BE2C (cell line): ENCODE results near the gene E2F8. TPM values are rescaled to one million over a fixed set of nuclear protein-coding genes. Genes with fewer than 3 reads are reported as not detected.

Experiments
- DNase-seq: peaks from one replicate; pipeline ENCODE4 v3.0.0-alpha.2; 2020
- H3K27me3 ChIP-seq: fragments of 250-450 bp; sonication (Bioruptor Pico); 2 replicates; pipeline ENCODE4 v1.5.1; 2020; ENCODE audit warnings: mild to moderate bottlenecking
- H3K36me3 ChIP-seq: fragments of 250-450 bp; sonication (Bioruptor Pico); 2 replicates; pipeline ENCODE4 v1.5.1; 2020; ENCODE audit warnings: mild to moderate bottlenecking
- H3K4me1 ChIP-seq: fragments of 250-450 bp; sonication (Bioruptor Pico); 2 replicates; pipeline ENCODE4 v1.5.1; 2020
- H3K4me3 ChIP-seq: 2 replicates; pipeline ENCODE4 v1.5.1; 2011; ENCODE audit warnings: low read depth, low read length
- H3K9me3 ChIP-seq: fragments of 250-450 bp; sonication (Bioruptor Pico); 2 replicates; pipeline ENCODE4 v1.5.1; 2020
- polyA plus RNA-seq: library from polyadenylated mRNA; unstranded; fragments of >200 nt; gene quantifications from one replicate; pipeline ENCODE4 v1.2.1, GENCODE V29; 2012; ENCODE audit warnings: low read depth, missing spikeins; ENCODE audit not compliant: insufficient read length, insufficient read depth
- TF ChIP-seq, protein P1 (sequence below): IDR thresholded peaks from 2 replicates; pipeline ENCODE4 v1.5.1; 2012; ENCODE audit warnings: mild to moderate bottlenecking, low read depth, low read length

E2F8 gene, protein sequence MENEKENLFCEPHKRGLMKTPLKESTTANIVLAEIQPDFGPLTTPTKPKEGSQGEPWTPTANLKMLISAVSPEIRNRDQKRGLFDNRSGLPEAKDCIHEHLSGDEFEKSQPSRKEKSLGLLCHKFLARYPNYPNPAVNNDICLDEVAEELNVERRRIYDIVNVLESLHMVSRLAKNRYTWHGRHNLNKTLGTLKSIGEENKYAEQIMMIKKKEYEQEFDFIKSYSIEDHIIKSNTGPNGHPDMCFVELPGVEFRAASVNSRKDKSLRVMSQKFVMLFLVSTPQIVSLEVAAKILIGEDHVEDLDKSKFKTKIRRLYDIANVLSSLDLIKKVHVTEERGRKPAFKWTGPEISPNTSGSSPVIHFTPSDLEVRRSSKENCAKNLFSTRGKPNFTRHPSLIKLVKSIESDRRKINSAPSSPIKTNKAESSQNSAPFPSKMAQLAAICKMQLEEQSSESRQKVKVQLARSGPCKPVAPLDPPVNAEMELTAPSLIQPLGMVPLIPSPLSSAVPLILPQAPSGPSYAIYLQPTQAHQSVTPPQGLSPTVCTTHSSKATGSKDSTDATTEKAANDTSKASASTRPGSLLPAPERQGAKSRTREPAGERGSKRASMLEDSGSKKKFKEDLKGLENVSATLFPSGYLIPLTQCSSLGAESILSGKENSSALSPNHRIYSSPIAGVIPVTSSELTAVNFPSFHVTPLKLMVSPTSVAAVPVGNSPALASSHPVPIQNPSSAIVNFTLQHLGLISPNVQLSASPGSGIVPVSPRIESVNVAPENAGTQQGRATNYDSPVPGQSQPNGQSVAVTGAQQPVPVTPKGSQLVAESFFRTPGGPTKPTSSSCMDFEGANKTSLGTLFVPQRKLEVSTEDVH
- polyA plus RNA-seq: 0.40 TPM

DNA sequence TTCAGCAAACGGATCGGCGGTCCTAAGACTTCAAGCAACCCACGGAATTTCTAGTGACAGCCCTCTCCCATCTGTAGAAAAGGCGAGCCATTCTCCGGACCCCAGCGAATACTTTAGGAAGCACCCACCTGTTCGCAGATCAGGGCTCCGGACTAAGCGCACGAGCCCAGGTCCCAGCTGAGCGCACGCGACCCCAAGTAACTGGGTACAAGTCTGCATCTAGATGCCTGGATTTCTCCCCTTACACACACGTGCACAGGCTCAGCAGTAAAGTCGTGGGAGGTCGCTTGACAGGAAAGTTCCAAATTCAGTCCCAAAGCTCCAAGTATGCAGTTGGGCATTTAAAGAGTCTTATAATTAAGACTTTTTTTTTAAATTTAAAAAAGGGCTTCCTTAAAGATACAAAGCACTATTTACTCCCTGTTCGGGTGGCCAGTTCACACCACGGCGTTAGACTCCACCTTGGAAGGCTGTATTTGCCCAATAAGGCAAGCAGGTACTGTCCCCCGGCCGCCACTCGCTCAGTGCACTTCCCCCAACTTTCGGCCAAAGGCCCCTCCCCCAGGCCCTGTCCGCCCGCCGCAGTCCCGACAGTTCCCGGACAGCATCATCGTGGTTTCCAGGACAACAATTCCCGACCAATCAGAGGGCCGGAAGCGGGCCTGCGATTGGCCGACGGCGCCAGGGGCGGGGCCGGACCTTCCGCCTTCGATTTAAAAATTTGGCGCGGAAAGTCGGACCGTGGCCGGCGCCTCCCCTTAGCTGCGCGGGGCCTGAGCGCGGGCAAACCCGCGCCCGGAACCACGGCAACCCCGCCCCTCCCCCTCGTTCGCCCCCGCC, at the start of gene E2F8:
Gene E2F8, minus strand, starts transcription at position 526 of the 840 bp plus-strand sequence. CDS start 824 bp downstream, outside the sequence.
- no peaks in the 10 kb centered on the region for H3K36me3 ChIP-seq
- H3K27me3 ChIP-seq: no peaks in the 10 kb centered on the region
- no peaks in the 10 kb centered on the region for H3K9me3 ChIP-seq
- H3K4me3 ChIP-seq: peak within 1 kb of the TSS; percentile 82
- no peaks in the 10 kb centered on the region for H3K4me1 ChIP-seq
- DNase-seq: peak; percentile 91
- TF ChIP-seq, protein P1, sequence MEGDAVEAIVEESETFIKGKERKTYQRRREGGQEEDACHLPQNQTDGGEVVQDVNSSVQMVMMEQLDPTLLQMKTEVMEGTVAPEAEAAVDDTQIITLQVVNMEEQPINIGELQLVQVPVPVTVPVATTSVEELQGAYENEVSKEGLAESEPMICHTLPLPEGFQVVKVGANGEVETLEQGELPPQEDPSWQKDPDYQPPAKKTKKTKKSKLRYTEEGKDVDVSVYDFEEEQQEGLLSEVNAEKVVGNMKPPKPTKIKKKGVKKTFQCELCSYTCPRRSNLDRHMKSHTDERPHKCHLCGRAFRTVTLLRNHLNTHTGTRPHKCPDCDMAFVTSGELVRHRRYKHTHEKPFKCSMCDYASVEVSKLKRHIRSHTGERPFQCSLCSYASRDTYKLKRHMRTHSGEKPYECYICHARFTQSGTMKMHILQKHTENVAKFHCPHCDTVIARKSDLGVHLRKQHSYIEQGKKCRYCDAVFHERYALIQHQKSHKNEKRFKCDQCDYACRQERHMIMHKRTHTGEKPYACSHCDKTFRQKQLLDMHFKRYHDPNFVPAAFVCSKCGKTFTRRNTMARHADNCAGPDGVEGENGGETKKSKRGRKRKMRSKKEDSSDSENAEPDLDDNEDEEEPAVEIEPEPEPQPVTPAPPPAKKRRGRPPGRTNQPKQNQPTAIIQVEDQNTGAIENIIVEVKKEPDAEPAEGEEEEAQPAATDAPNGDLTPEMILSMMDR: no peak

- Histone ChIP-seq H3K36me3 (no peaks in the 10 kb centered on the region), H3K4me3 (no peak overlapping the region), H3K4me1 (no peaks in the 10 kb centered on the region), H3K27me3 (no peaks in the 10 kb centered on the region), H3K9me3 (no peaks in the 10 kb centered on the region)
- TF ChIP-seq, protein P1: no peak
- DNase-seq: no peak
Observed at GRCh38 chr11:19290356-19290755, 49.6 kb upstream of the E2F8 start.

DNA sequence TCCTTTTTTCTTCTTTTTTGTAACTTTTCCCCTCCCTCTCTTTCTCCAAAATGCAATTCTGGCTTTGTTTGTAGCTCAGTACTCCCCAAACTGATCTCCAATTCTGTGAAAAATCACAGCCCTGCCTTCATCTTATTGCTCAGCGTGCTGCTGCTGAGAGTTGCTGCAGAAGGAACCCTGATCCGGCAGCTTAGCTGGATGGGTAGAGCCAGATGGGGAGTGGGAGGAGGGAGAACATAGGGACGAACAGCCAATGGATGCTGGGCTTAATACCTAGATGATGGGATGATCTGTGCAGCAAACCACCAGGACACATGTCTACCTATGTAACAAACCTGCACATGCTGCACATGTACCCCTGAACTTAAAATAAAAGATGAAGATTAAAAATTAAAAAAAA, 47.5 kb upstream of the E2F8 start:
- no peak for DNase-seq
- Histone ChIP-seq H3K36me3 (no peaks in the 10 kb centered on the region), H3K4me3 (no peak overlapping the region), H3K27me3 (no peaks in the 10 kb centered on the region), H3K4me1 (no peaks in the 10 kb centered on the region), H3K9me3 (no peaks in the 10 kb centered on the region)
- TF ChIP-seq, protein P1: no peak

DNA sequence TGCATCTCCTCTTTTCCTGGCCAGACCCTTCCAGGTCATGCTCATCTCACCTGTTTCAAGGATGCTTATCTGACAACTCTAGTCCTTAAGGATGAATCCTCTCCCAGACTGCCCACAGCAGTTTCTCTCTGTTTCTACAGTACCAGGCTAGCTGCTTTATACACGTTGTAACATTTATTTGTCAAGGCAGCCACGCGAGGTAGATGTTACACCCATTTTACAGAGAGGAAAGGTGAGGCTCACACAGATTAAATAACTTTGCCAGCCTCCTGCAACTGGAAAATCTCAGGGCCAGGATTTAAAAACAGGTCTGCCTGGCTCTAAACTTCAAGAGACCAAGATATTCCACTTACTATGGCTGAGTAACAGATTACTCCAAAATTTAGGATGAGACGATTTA, 45.7 kb upstream of the E2F8 start:
- H3K4me1 ChIP-seq: no peaks in the 10 kb centered on the region
- H3K4me3 ChIP-seq: no peak overlapping the region
- H3K36me3 ChIP-seq: no peaks in the 10 kb centered on the region
- DNase-seq: no peak
- no peaks in the 10 kb centered on the region for H3K9me3 ChIP-seq
- no peaks in the 10 kb centered on the region for H3K27me3 ChIP-seq
- TF ChIP-seq, protein P1: no peak

DNA sequence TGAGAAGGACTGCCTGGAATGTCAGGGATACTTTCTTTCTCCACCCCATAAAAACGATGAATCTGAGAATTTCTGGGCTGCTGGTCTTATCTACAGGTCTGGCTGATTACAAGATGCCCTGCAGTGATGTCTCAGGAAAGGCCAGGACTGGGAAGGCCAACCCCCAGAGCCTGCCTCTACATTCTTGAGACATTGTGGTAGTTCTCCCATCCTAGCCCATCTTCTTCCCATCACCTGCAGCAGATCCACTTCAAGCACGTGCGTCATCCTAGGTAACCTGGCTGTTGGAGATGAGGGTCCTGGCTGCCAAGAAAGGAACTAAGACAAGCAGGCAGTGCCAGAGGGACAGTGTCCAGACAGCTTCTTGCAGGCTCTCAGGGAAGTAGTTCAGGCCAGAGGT, 44.1 kb upstream of the E2F8 start:
- TF ChIP-seq, protein P1: no peak
- H3K9me3 ChIP-seq: no peaks in the 10 kb centered on the region
- DNase-seq: no peak
- H3K27me3 ChIP-seq: no peaks in the 10 kb centered on the region
- H3K4me3 ChIP-seq: no peak overlapping the region
- no peaks in the 10 kb centered on the region for H3K36me3 ChIP-seq
- no peaks in the 10 kb centered on the region for H3K4me1 ChIP-seq
